HepG2 (cell line): ENCODE results near the gene SMIM24. TPM values are rescaled to one million over a fixed set of nuclear protein-coding genes. Genes with fewer than 3 reads are reported as not detected.

Experiments used
- HNRNPL ChIP-seq: fragments of 200-400 bp; formaldehyde crosslinking; IDR thresholded peaks from 2 replicates; pipeline ENCODE4 v1.6.1; 2017; ENCODE audit warnings: mild to moderate bottlenecking, low read depth, low read length
- NR2F2 ChIP-seq: IDR thresholded peaks from 2 replicates; pipeline ENCODE4 v1.6.1; 2012; ENCODE audit warnings: low read depth, inconsistent platforms, borderline replicate concordance
- RXRA ChIP-seq: sonication (generic); formaldehyde crosslinking; IDR thresholded peaks from 2 replicates; pipeline ENCODE4 v1.5.1; 2020; ENCODE audit warnings: missing genetic modification reagents
- YY1 ChIP-seq: IDR thresholded peaks from 2 replicates; pipeline ENCODE4 v1.6.1; 2011; ENCODE audit warnings: low read length, low read depth, moderate library complexity, mild to moderate bottlenecking; ENCODE audit not compliant: insufficient read depth, insufficient replicate concordance
- ZNF878 ChIP-seq: sonication (generic); formaldehyde crosslinking; IDR thresholded peaks from 2 replicates; pipeline ENCODE4 v1.8.1; 2023; ENCODE audit warnings: mild to moderate bottlenecking, missing genetic modification reagents, moderate library complexity
- polyA plus RNA-seq, 8 experiments: library from polyadenylated mRNA; depleted of rRNA in 3 of 8; stranded (reverse) in 7 of 8; unstranded in 1 of 8; fragments of >200 nt; fragmentation: Illumina TruSeq in 4 of 8; extraction: Trizol in 4 of 8; gene quantifications; 2 replicates each; pipeline versions ENCODE4 v1.2.1 to v1.2.3, GENCODE V29; 2011 to 2016; ENCODE audit warnings: low read depth in 4 of 8, missing spikeins in 1 of 8, mixed read lengths in 1 of 8; ENCODE audit not compliant: insufficient read depth in 1 of 8
- total RNA-seq, 5 experiments: library from RNA; depleted of rRNA; stranded (reverse); fragments of >200 nt; fragmentation: Illumina TruSeq; extraction: Trizol; gene quantifications; 2 replicates each; pipeline ENCODE4 v1.2.3, GENCODE V29; 2016; ENCODE audit warnings: low read depth in 1 of 5
- TF ChIP-seq, protein P1 (sequence below), 2 experiments: sonication (generic) in 1 of 2; formaldehyde crosslinking in 1 of 2; IDR thresholded peaks; 2 replicates each; pipeline versions ENCODE4 v1.4.0 to v1.6.1; 2018 to 2020; ENCODE audit warnings: missing genetic modification reagents in 2 of 2, borderline replicate concordance in 1 of 2, low read depth in 1 of 2, mild to moderate bottlenecking in 1 of 2, missing biosample characterization in 1 of 2
- TF ChIP-seq, protein P2 (sequence below): sonication (generic); formaldehyde crosslinking; IDR thresholded peaks from 2 replicates; pipeline ENCODE4 v1.8.0; 2022; ENCODE audit warnings: mild to moderate bottlenecking, missing genetic modification reagents, borderline replicate concordance
- TF ChIP-seq, protein P3 (sequence below): sonication (generic); formaldehyde crosslinking; IDR thresholded peaks from 2 replicates; pipeline ENCODE4; 2020; ENCODE audit warnings: missing genetic modification reagents, mild to moderate bottlenecking, borderline replicate concordance
- TF ChIP-seq, protein P4 (sequence below): sonication (generic); formaldehyde crosslinking; IDR thresholded peaks from 2 replicates; pipeline ENCODE4 v1.4.0; 2020; ENCODE audit warnings: missing genetic modification reagents
- TF ChIP-seq, protein P5 (sequence below), 2 experiments: sonication (generic) in 1 of 2; formaldehyde crosslinking in 1 of 2; IDR thresholded peaks; 2 replicates each; pipeline versions ENCODE4 v1.4.0 to v1.6.1; 2016 to 2020; ENCODE audit warnings: borderline replicate concordance in 1 of 2, low read depth in 1 of 2, mild to moderate bottlenecking in 1 of 2, missing genetic modification reagents in 1 of 2

Gene SMIM24
- total and polyA plus RNA-seq, 2 of the 13 experiments (the other 11 are each of a cell fraction or from before 2014, with no cell fraction given), result 11.2 to 70.6 TPM

GRCh38 chr19:3443840-3444694, 36.3 kb downstream of the SMIM24 start (continued):
- TF ChIP-seq YY1 (peak; percentile 55), NR2F2 (peak; percentile 24; the same call in 1 of the 2 replicates), RXRA (CRISPR knock-in tag) (0 out of 2 replicates have a peak, but pooled peaks have one; percentile 19), HNRNPL (no peak), ZNF878 (no peak)
- TF ChIP-seq, protein P1, sequence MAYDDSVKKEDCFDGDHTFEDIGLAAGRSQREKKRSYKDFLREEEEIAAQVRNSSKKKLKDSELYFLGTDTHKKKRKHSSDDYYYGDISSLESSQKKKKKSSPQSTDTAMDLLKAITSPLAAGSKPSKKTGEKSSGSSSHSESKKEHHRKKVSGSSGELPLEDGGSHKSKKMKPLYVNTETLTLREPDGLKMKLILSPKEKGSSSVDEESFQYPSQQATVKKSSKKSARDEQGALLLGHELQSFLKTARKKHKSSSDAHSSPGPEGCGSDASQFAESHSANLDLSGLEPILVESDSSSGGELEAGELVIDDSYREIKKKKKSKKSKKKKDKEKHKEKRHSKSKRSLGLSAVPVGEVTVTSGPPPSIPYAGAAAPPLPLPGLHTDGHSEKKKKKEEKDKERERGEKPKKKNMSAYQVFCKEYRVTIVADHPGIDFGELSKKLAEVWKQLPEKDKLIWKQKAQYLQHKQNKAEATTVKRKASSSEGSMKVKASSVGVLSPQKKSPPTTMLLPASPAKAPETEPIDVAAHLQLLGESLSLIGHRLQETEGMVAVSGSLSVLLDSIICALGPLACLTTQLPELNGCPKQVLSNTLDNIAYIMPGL (CRISPR knock-in tag; IDR thresholded peaks at IDR 0.05; ENCODE audit: borderline replicate concordance in 1 of 2, low read depth in 1 of 2), result no peak
- TF ChIP-seq, protein P2, sequence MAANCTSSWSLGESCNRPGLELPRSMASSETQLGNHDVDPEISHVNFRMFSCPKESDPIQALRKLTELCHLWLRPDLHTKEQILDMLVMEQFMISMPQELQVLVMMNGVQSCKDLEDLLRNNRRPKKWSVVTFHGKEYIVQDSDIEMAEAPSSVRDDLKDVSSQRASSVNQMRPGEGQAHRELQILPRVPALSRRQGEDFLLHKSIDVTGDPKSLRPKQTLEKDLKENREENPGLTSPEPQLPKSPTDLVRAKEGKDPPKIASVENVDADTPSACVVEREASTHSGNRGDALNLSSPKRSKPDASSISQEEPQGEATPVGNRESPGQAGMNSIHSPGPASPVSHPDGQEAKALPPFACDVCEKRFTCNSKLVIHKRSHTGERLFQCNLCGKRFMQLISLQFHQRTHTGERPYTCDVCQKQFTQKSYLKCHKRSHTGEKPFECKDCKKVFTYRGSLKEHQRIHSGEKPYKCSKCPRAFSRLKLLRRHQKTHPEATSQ (CRISPR knock-in tag), result no peak
- TF ChIP-seq, protein P3, sequence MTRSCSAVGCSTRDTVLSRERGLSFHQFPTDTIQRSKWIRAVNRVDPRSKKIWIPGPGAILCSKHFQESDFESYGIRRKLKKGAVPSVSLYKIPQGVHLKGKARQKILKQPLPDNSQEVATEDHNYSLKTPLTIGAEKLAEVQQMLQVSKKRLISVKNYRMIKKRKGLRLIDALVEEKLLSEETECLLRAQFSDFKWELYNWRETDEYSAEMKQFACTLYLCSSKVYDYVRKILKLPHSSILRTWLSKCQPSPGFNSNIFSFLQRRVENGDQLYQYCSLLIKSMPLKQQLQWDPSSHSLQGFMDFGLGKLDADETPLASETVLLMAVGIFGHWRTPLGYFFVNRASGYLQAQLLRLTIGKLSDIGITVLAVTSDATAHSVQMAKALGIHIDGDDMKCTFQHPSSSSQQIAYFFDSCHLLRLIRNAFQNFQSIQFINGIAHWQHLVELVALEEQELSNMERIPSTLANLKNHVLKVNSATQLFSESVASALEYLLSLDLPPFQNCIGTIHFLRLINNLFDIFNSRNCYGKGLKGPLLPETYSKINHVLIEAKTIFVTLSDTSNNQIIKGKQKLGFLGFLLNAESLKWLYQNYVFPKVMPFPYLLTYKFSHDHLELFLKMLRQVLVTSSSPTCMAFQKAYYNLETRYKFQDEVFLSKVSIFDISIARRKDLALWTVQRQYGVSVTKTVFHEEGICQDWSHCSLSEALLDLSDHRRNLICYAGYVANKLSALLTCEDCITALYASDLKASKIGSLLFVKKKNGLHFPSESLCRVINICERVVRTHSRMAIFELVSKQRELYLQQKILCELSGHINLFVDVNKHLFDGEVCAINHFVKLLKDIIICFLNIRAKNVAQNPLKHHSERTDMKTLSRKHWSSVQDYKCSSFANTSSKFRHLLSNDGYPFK (CRISPR knock-in tag), result peak; percentile 68; the same call in 1 of the 2 replicates
- TF ChIP-seq, protein P4, sequence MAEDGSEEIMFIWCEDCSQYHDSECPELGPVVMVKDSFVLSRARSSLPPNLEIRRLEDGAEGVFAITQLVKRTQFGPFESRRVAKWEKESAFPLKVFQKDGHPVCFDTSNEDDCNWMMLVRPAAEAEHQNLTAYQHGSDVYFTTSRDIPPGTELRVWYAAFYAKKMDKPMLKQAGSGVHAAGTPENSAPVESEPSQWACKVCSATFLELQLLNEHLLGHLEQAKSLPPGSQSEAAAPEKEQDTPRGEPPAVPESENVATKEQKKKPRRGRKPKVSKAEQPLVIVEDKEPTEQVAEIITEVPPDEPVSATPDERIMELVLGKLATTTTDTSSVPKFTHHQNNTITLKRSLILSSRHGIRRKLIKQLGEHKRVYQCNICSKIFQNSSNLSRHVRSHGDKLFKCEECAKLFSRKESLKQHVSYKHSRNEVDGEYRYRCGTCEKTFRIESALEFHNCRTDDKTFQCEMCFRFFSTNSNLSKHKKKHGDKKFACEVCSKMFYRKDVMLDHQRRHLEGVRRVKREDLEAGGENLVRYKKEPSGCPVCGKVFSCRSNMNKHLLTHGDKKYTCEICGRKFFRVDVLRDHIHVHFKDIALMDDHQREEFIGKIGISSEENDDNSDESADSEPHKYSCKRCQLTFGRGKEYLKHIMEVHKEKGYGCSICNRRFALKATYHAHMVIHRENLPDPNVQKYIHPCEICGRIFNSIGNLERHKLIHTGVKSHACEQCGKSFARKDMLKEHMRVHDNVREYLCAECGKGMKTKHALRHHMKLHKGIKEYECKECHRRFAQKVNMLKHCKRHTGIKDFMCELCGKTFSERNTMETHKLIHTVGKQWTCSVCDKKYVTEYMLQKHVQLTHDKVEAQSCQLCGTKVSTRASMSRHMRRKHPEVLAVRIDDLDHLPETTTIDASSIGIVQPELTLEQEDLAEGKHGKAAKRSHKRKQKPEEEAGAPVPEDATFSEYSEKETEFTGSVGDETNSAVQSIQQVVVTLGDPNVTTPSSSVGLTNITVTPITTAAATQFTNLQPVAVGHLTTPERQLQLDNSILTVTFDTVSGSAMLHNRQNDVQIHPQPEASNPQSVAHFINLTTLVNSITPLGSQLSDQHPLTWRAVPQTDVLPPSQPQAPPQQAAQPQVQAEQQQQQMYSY (CRISPR knock-in tag), result no peak
- TF ChIP-seq, protein P5, sequence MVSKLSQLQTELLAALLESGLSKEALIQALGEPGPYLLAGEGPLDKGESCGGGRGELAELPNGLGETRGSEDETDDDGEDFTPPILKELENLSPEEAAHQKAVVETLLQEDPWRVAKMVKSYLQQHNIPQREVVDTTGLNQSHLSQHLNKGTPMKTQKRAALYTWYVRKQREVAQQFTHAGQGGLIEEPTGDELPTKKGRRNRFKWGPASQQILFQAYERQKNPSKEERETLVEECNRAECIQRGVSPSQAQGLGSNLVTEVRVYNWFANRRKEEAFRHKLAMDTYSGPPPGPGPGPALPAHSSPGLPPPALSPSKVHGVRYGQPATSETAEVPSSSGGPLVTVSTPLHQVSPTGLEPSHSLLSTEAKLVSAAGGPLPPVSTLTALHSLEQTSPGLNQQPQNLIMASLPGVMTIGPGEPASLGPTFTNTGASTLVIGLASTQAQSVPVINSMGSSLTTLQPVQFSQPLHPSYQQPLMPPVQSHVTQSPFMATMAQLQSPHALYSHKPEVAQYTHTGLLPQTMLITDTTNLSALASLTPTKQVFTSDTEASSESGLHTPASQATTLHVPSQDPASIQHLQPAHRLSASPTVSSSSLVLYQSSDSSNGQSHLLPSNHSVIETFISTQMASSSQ (IDR thresholded peaks at IDR 0.05; ENCODE audit: low read depth), result no peak
- TF ChIP-seq, protein P5 (CRISPR knock-in tag; IDR thresholded peaks at IDR 0.05; ENCODE audit: borderline replicate concordance), result 0 out of 2 replicates have a peak, but pooled peaks have one; percentile 12
